ENCODE measurements around the gene CLTB. TPM values are rescaled to one million over a fixed set of nuclear protein-coding genes. Genes with fewer than 3 reads are reported as not detected.
"Not testable (repeated sequence)": the region's sequence is repeated elsewhere in the genome, so short reads cannot be mapped to it uniquely, and the experiment has no call there.

The CLTB gene
- polyA plus RNA-seq, 4 donors = 160 to 359 (median 263) TPM

DNA sequence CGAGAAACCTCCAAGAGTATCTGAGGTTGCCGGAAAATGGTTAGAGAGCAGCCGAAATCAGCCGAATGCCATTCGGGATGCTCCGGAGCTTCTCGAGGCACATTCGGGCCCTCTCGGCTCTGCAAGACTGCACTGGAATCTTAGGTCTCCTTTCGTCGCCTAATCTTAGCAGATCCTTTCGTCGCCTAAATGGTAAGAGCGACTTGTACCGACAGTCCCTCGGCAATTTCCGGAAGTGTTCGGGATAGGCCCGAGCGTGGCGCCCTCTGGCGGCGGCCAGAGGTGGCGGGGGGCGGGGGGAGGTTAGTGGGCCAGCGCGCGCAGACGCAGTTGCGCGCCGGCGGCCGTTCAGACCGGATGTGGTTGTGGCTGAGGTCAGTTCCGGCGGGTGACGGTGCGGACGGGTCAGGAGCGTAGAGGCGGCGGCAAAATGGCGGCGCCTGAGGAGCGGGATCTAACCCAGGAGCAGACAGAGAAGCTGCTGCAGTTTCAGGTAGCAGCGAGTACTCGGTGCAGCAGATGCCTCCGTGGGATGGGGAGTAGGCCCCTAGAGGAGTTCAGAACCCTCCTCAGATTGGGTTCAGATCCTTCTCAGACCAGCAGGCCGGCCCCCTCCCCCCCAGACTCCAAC lies 31.8 kb upstream of the CLTB start, which contains the start of gene FAF2:
Gene FAF2, plus strand, starts transcription at position 408 of the 631 bp plus-strand sequence. Its CDS starts 23 bp downstream, at position 431.
- H3K9me3 ChIP-seq (ENCODE audit: control insufficient read depth in 2 of 2, insufficient read depth in 1 of 2, low read depth in 1 of 2, low read length in 1 of 2) = no peaks in the 10 kb centered on the region
- no peak for FAIRE-seq
- 0 to 1% (median 0%) methylated on average over 48 to 50 of the region's 50 CpGs for WGBS, 3 donors

DNA sequence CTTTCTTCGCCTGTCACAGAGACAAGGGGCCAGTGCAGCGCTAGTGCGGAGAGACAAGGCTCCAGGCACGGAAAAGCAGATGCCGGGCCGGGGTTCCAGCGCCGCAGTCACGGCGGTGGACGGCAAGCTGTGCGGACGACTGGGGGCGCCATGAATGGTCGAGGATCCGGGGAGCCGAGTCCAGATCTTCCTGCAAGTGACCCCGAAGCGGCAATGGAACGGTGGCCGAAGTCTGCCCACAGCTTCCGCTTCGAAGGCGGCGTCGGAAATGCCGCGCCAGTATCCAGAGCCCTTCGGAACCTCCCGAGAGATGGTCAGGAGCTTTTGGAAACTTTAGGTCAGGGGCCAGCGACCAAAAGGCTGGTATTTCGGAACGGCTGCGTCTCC lies 31.2 kb upstream of the CLTB start:
- Histone ChIP-seq H3K9me3 (ENCODE audit: control insufficient read depth in 2 of 2, insufficient read depth in 1 of 2, low read depth in 1 of 2, low read length in 1 of 2) (no peaks in the 10 kb centered on the region), H3K36me3 (ENCODE audit: control insufficient read depth in 3 of 3, insufficient read depth in 2 of 3, low read depth in 1 of 3, low read length in 3 of 3) (peaks cover 0 to 7% (median 1%) of the 10 kb centered on the region in 3 donors), H3K4me1 (ENCODE audit: control insufficient read depth in 3 of 3, insufficient read depth in 2 of 3, low read depth in 1 of 3, low read length in 2 of 3) (peaks cover 2 to 6% (median 3%) of the 10 kb centered on the region in 3 donors), H3K4me3 (ENCODE audit: low read depth in 1 of 3, low read length in 3 of 3) (peak overlapping the region; percentile 70 to 87 (median 79)), H3K27me3 (ENCODE audit: control insufficient read depth in 3 of 3, insufficient read depth in 3 of 3, low read length in 3 of 3) (no peaks in the 10 kb centered on the region), H3K27ac (ENCODE audit: low read depth in 1 of 3, low read length in 2 of 3) (peak overlapping the region; percentile 95 to 97 (median 97))
- WGBS, 3 donors = 0 to 1% (median 0%) methylated on average over 33 to 34 of the region's 34 CpGs
- DNase-seq (no peak), FAIRE-seq (no peak)

More for the DNA sequence above, 31.8 kb upstream of the CLTB start, which contains the start of gene FAF2:
- Histone ChIP-seq H3K4me3 (ENCODE audit: low read depth in 1 of 3, low read length in 3 of 3) (peak within 1 kb of the TSS; percentile 79 to 87 (median 86)), H3K27ac (ENCODE audit: low read depth in 1 of 3, low read length in 2 of 3) (peak within 1 kb of the TSS; percentile 95 to 98 (median 97)), H3K36me3 (ENCODE audit: control insufficient read depth in 3 of 3, insufficient read depth in 2 of 3, low read depth in 1 of 3, low read length in 3 of 3) (peaks cover 0 to 7% (median 2%) of the 10 kb centered on the region in 3 donors), H3K27me3 (ENCODE audit: control insufficient read depth in 3 of 3, insufficient read depth in 3 of 3, low read length in 3 of 3) (no peaks in the 10 kb centered on the region), H3K4me1 (ENCODE audit: control insufficient read depth in 3 of 3, insufficient read depth in 2 of 3, low read depth in 1 of 3, low read length in 2 of 3) (peaks cover 2 to 6% (median 3%) of the 10 kb centered on the region in 3 donors)
- peak; percentile 98 to 99 for DNase-seq

DNA sequence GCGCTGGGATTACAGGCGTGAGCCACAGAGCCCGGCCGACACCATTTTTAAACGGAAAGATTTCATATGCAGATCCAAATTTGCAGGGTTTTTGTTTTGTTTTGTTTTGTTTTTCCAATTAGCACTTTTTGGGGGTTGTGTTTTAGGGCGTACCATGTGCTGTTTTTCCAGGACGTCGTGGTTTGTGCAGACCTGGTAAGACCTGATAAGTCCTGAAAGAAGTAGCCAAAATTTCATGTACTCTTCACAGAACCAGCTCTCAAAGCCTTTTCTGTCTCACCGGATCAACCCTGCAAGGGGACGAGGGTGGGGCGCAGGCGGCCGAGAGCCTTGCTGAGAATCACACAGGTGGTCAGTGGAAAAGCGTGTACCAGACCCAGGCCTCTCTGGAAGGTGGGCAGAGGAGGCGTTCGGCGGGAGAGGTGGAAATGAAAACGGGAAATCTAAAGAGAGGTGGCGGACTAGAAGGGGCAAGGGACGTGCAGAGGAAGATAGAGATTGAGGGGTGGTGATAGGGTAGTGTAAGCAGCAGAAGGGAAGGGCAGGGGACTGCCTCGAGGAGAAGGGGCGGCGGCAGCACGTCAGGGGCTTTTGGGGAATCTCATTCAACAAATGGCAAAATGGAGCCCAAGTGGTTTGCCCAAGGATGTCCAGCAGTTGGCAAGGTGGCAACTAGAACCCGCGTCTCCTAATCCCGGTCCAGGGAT lies 30.7 kb upstream of the CLTB start:
- peak in 1 of 2 donors; percentile 17 for DNase-seq
- WGBS, 3 donors = 11 to 15% (median 14%) methylated on average over 27 of the region's 27 CpGs
- Histone ChIP-seq H3K4me3 (ENCODE audit: low read depth in 1 of 3, low read length in 3 of 3) (peak overlapping the region; percentile 70 to 87 (median 79)), H3K4me1 (ENCODE audit: control insufficient read depth in 3 of 3, insufficient read depth in 2 of 3, low read depth in 1 of 3, low read length in 2 of 3) (peaks cover 2 to 6% (median 3%) of the 10 kb centered on the region in 3 donors), H3K9me3 (ENCODE audit: control insufficient read depth in 2 of 2, insufficient read depth in 1 of 2, low read depth in 1 of 2, low read length in 1 of 2) (no peaks in the 10 kb centered on the region), H3K27me3 (ENCODE audit: control insufficient read depth in 3 of 3, insufficient read depth in 3 of 3, low read length in 3 of 3) (peaks cover 0 to 1% (median 0%) of the 10 kb centered on the region in 3 donors), H3K36me3 (ENCODE audit: control insufficient read depth in 3 of 3, insufficient read depth in 2 of 3, low read depth in 1 of 3, low read length in 3 of 3) (peaks cover 0 to 7% (median 0%) of the 10 kb centered on the region in 3 donors), H3K27ac (ENCODE audit: low read depth in 1 of 3, low read length in 2 of 3) (peak overlapping the region; percentile 95 to 97 (median 97))
- no peak for FAIRE-seq

DNA sequence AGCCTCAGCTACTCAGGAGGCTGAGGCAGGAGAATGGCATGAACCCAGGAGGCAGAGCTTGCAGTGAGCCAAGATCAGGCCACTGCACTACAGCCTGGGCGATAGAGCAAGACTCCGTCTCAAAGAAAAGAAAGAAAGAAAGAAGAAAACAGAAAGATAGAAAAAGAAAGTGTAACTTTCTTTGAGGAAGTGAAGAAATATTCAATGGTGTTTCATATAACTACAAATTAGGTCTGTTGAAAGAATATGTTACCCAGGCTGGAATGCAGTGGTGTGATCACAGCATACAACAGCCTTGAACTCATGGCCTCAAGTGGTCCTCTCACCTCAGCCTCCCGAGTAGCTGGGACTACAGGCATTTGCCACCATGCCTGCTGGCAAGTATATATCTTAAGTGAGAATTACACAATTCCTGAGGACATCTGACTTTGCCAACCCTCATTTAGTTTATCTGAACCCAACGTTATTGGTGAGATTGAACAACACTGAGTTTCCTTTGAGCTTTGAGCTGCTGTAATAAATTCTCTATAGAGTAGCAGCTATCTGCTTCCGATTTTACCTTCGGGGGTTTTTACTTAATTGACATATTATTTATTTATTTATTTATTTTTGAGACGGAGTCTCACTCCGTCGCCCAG lies 29.8 kb upstream of the CLTB start:
- FAIRE-seq (no peak), DNase-seq (peak; percentile 63 to 69)
- Histone ChIP-seq H3K9me3 (ENCODE audit: control insufficient read depth in 2 of 2, insufficient read depth in 1 of 2, low read depth in 1 of 2, low read length in 1 of 2) (no peaks in the 10 kb centered on the region), H3K4me3 (ENCODE audit: low read depth in 1 of 3, low read length in 3 of 3) (peak overlapping the region in 1 of 3 donors; percentile 79), H3K36me3 (ENCODE audit: control insufficient read depth in 3 of 3, insufficient read depth in 2 of 3, low read depth in 1 of 3, low read length in 3 of 3) (peaks cover 0 to 4% (median 0%) of the 10 kb centered on the region in 3 donors), H3K27ac (ENCODE audit: low read depth in 1 of 3, low read length in 2 of 3) (peak overlapping the region in 1 of 3 donors; percentile 97), H3K27me3 (ENCODE audit: control insufficient read depth in 3 of 3, insufficient read depth in 3 of 3, low read length in 3 of 3) (peaks cover 0 to 2% (median 0%) of the 10 kb centered on the region in 3 donors), H3K4me1 (ENCODE audit: control insufficient read depth in 3 of 3, insufficient read depth in 2 of 3, low read depth in 1 of 3, low read length in 2 of 3) (peaks cover 2 to 9% (median 3%) of the 10 kb centered on the region in 3 donors)
- 49 to 79% (median 61%) methylated on average over 9 of the region's 9 CpGs for WGBS, 3 donors

DNA sequence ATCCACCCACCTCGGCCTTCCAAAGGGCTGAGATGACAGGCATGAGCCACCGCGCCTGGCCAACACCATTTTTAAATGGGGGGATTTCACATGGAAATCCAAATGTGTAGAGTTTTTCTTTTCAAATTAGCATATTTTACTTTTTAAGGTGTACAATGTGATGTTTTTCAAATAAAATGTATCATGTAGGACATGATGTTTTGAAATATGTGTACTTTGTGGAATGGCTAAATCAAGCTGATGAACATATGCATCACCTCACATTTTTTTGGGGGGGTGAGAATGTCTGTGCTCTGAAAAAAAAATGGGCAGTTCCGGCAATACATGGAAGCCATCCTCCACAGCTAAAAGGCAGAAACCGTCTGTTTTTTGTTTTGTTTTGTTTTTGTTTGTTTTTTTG lies 28.4 kb upstream of the CLTB start:
- Histone ChIP-seq H3K4me1 (ENCODE audit: control insufficient read depth in 3 of 3, insufficient read depth in 2 of 3, low read depth in 1 of 3, low read length in 2 of 3) (peaks cover 2 to 15% (median 3%) of the 10 kb centered on the region in 3 donors), H3K27ac (ENCODE audit: low read depth in 1 of 3, low read length in 2 of 3) (no peak overlapping the region), H3K4me3 (ENCODE audit: low read depth in 1 of 3, low read length in 3 of 3) (no peak overlapping the region), H3K9me3 (ENCODE audit: control insufficient read depth in 2 of 2, insufficient read depth in 1 of 2, low read depth in 1 of 2, low read length in 1 of 2) (no peaks in the 10 kb centered on the region), H3K36me3 (ENCODE audit: control insufficient read depth in 3 of 3, insufficient read depth in 2 of 3, low read depth in 1 of 3, low read length in 3 of 3) (no peaks in the 10 kb centered on the region), H3K27me3 (ENCODE audit: control insufficient read depth in 3 of 3, insufficient read depth in 3 of 3, low read length in 3 of 3) (peaks cover 0 to 2% (median 0%) of the 10 kb centered on the region in 3 donors)
- no peak for DNase-seq
- WGBS, 3 donors = 81 to 90% (median 88%) methylated on average over 5 of the region's 5 CpGs
- no peak for FAIRE-seq

DNA sequence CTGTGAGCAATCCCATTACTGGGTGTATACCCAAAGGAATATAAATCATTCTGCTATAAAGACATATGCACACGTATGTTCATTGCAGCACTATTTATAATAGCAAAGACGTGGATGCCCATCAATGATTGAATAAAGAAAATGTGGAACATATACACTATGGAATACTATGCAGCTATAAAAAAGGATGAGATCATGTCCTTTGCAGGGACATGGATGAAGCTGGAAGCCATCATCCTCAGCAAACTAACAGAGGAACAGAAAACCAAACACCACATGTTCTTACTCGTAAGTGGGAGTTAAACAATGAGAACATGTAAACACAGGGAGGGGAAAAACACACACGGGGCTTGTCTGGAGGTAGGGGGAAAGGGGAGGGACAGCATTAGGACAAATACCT lies 26.6 kb upstream of the CLTB start:
- WGBS, 3 donors = 72 to 77% (median 73%) methylated on average over 4 of the region's 4 CpGs

DNA sequence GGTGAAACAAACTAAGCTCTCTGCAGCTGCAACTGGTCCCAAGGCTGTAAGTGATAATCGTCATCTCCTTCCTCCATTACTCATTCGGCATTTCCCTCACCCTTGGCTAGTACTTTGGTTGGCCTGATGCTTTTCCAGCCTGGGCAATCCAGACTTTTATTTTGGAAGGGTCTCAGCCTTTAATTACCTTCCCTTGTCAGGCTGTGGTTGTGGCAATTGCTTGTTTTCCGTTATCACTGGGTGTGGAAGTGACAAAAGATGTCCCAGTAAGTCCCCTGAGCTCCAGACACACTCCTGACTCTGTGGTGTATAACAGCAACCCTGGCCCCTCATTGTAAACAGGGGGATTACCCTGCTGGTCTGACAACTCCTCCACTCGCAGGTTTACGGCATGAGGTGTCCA lies 25.6 kb upstream of the CLTB start:
- DNase-seq = peak in 1 of 2 donors; percentile 28
- no peak overlapping the region for H3K4me3 ChIP-seq (ENCODE audit: low read depth in 1 of 3, low read length in 3 of 3)
- no peaks in the 10 kb centered on the region for H3K36me3 ChIP-seq (ENCODE audit: control insufficient read depth in 3 of 3, insufficient read depth in 2 of 3, low read depth in 1 of 3, low read length in 3 of 3)
- no peak for FAIRE-seq
- H3K9me3 ChIP-seq (ENCODE audit: control insufficient read depth in 2 of 2, insufficient read depth in 1 of 2, low read depth in 1 of 2, low read length in 1 of 2) = no peaks in the 10 kb centered on the region
- peaks cover 0 to 2% (median 0%) of the 10 kb centered on the region in 3 donors for H3K27me3 ChIP-seq (ENCODE audit: control insufficient read depth in 3 of 3, insufficient read depth in 3 of 3, low read length in 3 of 3)
- WGBS, 3 donors = 29 to 39% (median 35%) methylated on average over 5 of the region's 5 CpGs
- H3K27ac ChIP-seq (ENCODE audit: low read depth in 1 of 3, low read length in 2 of 3) = no peak overlapping the region
- peaks cover 0 to 11% (median 0%) of the 10 kb centered on the region in 3 donors for H3K4me1 ChIP-seq (ENCODE audit: control insufficient read depth in 3 of 3, insufficient read depth in 2 of 3, low read depth in 1 of 3, low read length in 2 of 3)

More for the DNA sequence above, 26.6 kb upstream of the CLTB start:
- not testable (repeated sequence) for H3K27ac ChIP-seq (ENCODE audit: low read depth in 1 of 3, low read length in 2 of 3); H3K9me3 ChIP-seq (ENCODE audit: control insufficient read depth in 2 of 2, insufficient read depth in 1 of 2, low read depth in 1 of 2, low read length in 1 of 2); H3K27me3 ChIP-seq (ENCODE audit: control insufficient read depth in 3 of 3, insufficient read depth in 3 of 3, low read length in 3 of 3); H3K4me3 ChIP-seq (ENCODE audit: low read depth in 1 of 3, low read length in 3 of 3); FAIRE-seq; DNase-seq; H3K36me3 ChIP-seq (ENCODE audit: control insufficient read depth in 3 of 3, insufficient read depth in 2 of 3, low read depth in 1 of 3, low read length in 3 of 3)
- H3K4me1 ChIP-seq (ENCODE audit: control insufficient read depth in 3 of 3, insufficient read depth in 2 of 3, low read depth in 1 of 3, low read length in 2 of 3) = peaks cover 0 to 11% (median 0%) of the 10 kb centered on the region in 3 donors

Measured in small intestine (tissue), 7 donors.